GOT3 (cell line): ENCODE results near the gene VOPP1.

Experiments used
- DNase-seq: peaks from one replicate; lab custom pipeline; 2025; ENCODE audit warnings: mixed read lengths; lab: John Stamatoyannopoulos, UW

Gene VOPP1

GRCh38 chr7:55432939-55433784 lies 139.1 kb downstream of the VOPP1 start:
- DNase-seq = no peak

GRCh38 chr7:55432506-55432905 lies 139.8 kb downstream of the VOPP1 start:
- no peak for DNase-seq

- no peak for DNase-seq
Observed at GRCh38 chr7:55431898-55432297, 140.4 kb downstream of the VOPP1 start.

- DNase-seq = no peak
Observed at GRCh38 chr7:55429835-55430499, 142.3 kb downstream of the VOPP1 start.

GRCh38 chr7:55427800-55428199 lies 144.5 kb downstream of the VOPP1 start:
- DNase-seq = no peak

GRCh38 chr7:55427342-55427741 lies 145.0 kb downstream of the VOPP1 start:
- DNase-seq = no peak

- DNase-seq = no peak
Observed at GRCh38 chr7:55426676-55427075, 145.6 kb downstream of the VOPP1 start.

GRCh38 chr7:55425141-55425752 lies 147.1 kb downstream of the VOPP1 start:
- DNase-seq = no peak

GRCh38 chr7:55423891-55424290 lies 148.4 kb downstream of the VOPP1 start:
- no peak for DNase-seq

- DNase-seq = no peak
Observed at GRCh38 chr7:55423277-55423711, 149.0 kb downstream of the VOPP1 start.
